Central memory CD8-positive, alpha-beta T cell (primary cell): ENCODE measurements around the gene EFEMP2.

Experiments
- ATAC-seq: fragments of 150-1000 bp; cut with Tn5 transposase; replicated peaks from 2 replicates; pipeline ENCODE4 v1.10.0; 2022; ENCODE audit warnings: mild to moderate bottlenecking, moderate FRiP score, moderate number of reproducible peaks; ENCODE audit not compliant: poor library complexity, severe bottlenecking; ENCODE audit errors: extremely low read depth
- DNase-seq, 2 donors: peaks; one replicate each; pipeline ENCODE4 v3.0.0; 2021; ENCODE audit warnings: low spot score in 2 of 2
- H3K27ac Mint-ChIP-seq: one replicate; pipeline ENCODE4 v1.8.0; 2022; ENCODE audit warnings: low read depth, mild to moderate bottlenecking, moderate library complexity, mixed read lengths
- H3K27me3 Mint-ChIP-seq: one replicate; pipeline ENCODE4 v1.8.0; 2022; ENCODE audit warnings: mixed read lengths
- H3K36me3 Mint-ChIP-seq: one replicate; pipeline ENCODE4 v1.8.0; 2022; ENCODE audit warnings: mild to moderate bottlenecking, moderate library complexity, mixed read lengths; ENCODE audit not compliant: insufficient read depth
- H3K4me1 Mint-ChIP-seq: one replicate; pipeline ENCODE4 v1.8.0; 2022; ENCODE audit warnings: mixed read lengths
- H3K4me3 Mint-ChIP-seq: one replicate; pipeline ENCODE4 v1.8.0; 2022; ENCODE audit warnings: mild to moderate bottlenecking, moderate library complexity, mixed read lengths
- H3K9me3 Mint-ChIP-seq: one replicate; pipeline ENCODE4 v1.8.0; 2022; ENCODE audit warnings: mixed read lengths

EFEMP2 gene

DNA sequence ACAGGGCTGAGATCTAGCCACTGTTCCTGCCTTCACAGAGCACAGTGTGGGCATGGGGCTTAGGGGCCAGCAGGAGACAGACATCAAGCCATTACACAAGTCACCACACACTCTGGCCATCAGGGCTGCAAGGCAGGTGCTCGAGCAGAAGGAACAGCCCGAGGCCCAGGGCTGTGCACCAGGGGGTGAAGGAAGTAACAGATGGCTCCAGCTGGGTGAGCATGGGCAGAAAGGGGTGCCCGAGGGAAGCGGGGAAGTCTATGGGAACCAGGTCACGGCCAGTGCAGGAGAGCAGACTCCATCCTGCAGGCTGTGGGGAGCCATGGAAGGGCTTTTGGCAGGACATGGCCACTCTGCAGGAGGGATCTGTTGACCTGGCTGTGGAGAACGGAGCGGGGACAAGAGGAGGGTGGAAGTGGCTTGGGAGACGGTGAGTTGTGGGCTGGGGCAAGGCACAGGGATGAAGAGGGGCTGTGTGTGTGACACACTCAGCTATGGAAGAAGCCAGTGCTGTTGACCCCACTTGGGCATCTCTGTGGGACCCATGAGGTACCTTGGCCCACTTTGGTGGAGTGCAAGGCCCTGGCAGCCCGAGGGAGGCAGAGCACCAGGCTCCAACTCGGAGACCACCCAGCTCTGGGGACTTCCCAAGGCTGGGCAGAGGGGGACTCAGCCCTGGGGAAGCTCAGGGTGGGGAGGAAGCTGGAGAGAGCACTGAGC is 42.7 kb upstream of the EFEMP2 start:
- H3K9me3 Mint-ChIP-seq, result no peaks in the 10 kb centered on the region
- peaks cover 31% of the 10 kb centered on the region for H3K4me1 Mint-ChIP-seq
- H3K27me3 Mint-ChIP-seq, result peaks cover 8% of the 10 kb centered on the region
- ATAC-seq (no peak), DNase-seq (no peak)
- H3K4me3 Mint-ChIP-seq, result peak overlapping the region; percentile 40
- peak overlapping the region; percentile 67 for H3K27ac Mint-ChIP-seq
- H3K36me3 Mint-ChIP-seq, result peaks cover 12% of the 10 kb centered on the region

DNA sequence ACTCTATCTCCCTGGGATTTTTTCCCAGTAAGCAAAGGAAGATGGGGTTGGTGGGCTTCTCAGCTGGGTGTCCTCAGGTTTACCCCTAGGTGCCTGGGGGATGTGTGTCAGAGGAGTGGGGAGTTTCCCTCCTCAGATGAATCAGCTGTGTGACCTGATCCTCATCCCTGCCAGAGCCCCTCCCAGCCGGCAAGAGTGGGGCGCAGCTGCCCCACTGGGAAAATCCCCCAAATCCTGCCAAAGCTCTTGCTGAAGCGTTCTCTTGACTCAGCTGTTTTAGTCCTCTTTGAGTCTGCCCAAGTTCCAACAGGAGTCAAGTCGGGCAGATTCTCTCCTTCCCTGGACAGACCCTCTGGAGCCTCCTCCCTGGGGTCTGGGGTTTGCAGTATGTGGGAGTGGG is 40.2 kb upstream of the EFEMP2 start:
- Mint-ChIP-seq H3K4me3 (no peak overlapping the region), H3K27me3 (peaks cover 8% of the 10 kb centered on the region), H3K36me3 (peaks cover 3% of the 10 kb centered on the region), H3K4me1 (peaks cover 25% of the 10 kb centered on the region), H3K9me3 (no peaks in the 10 kb centered on the region), H3K27ac (no peak overlapping the region)
- no peak for DNase-seq
- no peak for ATAC-seq

- Mint-ChIP-seq H3K9me3 (no peaks in the 10 kb centered on the region), H3K27me3 (peaks cover 8% of the 10 kb centered on the region), H3K4me3 (no peak overlapping the region), H3K27ac (peak overlapping the region; percentile 35), H3K4me1 (peaks cover 21% of the 10 kb centered on the region), H3K36me3 (peaks cover 3% of the 10 kb centered on the region)
- DNase-seq (no peak), ATAC-seq (no peak)
These were observed 39.3 kb upstream of the EFEMP2 start for GRCh38 chr11:65911682-65912568.

- no peak for DNase-seq
- H3K4me3 Mint-ChIP-seq, result no peak overlapping the region
- no peak for ATAC-seq
- no peak overlapping the region for H3K27ac Mint-ChIP-seq
- no peaks in the 10 kb centered on the region for H3K36me3 Mint-ChIP-seq
- H3K27me3 Mint-ChIP-seq, result peaks cover 8% of the 10 kb centered on the region
- no peaks in the 10 kb centered on the region for H3K9me3 Mint-ChIP-seq
- H3K4me1 Mint-ChIP-seq, result no peaks in the 10 kb centered on the region
These were observed 35.3 kb upstream of the EFEMP2 start for GRCh38 chr11:65907878-65908277.

DNA sequence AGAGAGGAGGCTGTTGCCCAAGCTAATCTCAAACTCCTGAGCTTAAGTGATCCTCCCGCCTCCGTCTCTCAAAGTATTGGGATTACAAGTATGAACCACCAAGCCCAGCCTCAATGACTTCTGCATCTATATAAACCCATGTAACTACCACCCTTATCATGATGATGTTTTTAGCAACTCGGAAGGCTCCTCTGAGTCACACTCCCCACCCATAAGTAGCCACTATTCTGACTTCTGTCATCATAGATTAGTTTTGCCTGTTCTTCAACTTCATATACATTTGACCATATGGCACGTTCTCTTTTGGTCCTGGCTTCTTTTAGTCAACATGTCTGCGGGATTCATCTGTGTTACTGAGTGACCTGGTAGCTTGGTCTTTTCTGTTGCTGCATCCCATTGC is 34.0 kb upstream of the EFEMP2 start:
- ATAC-seq (no peak), DNase-seq (no peak)
- Mint-ChIP-seq H3K27ac (no peak overlapping the region), H3K4me1 (peaks cover 6% of the 10 kb centered on the region), H3K36me3 (peaks cover 6% of the 10 kb centered on the region), H3K4me3 (no peak overlapping the region), H3K27me3 (peaks cover 4% of the 10 kb centered on the region), H3K9me3 (no peaks in the 10 kb centered on the region)

DNA sequence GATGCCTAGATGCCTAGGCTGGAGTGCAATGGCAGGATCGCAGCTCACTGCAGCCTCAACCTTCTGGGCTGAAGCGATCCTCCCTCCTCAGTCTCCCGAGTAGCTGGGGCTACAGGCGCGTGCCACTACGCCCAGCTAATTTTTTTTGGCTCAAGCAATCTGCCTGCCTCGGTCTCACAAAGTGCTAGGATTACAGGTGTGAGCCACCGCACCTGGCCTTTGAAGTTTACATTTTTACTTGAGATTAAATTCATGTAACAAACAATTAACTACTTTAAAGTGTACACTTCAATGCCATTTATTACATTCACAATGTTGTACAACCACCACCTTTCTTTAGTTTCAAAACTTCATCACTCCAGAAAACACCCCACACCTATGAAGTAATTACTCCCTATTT is 31.1 kb upstream of the EFEMP2 start:
- Mint-ChIP-seq H3K9me3 (no peaks in the 10 kb centered on the region), H3K36me3 (peaks cover 9% of the 10 kb centered on the region), H3K4me3 (no peak overlapping the region), H3K27me3 (no peaks in the 10 kb centered on the region), H3K4me1 (peaks cover 8% of the 10 kb centered on the region), H3K27ac (no peak overlapping the region)
- no peak for DNase-seq
- no peak for ATAC-seq

DNA sequence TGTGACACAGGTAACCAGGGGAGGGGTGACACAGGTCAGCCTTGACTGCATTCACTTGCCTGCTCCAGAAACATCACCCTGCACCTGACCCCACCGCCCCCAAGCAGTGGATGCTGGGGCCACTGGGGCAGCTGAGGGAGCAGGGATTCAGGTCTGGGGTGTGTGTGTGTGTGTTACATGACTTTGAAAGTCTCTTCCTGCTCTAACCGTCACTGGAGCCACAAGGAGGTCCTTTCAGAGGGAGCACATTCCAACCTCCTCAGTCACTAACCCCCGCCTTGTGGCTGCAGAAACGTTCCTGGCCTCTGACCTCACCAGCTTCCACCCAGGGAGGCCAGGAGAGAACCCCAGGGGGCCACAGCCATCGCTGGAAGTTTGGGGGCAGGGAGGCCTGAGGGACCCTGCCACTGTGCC is 30.5 kb upstream of the EFEMP2 start:
- Mint-ChIP-seq H3K4me1 (peaks cover 10% of the 10 kb centered on the region), H3K4me3 (no peak overlapping the region), H3K27ac (no peak overlapping the region), H3K27me3 (no peaks in the 10 kb centered on the region), H3K9me3 (no peaks in the 10 kb centered on the region), H3K36me3 (peaks cover 9% of the 10 kb centered on the region)
- DNase-seq, result no peak
- ATAC-seq, result no peak

GRCh38 chr11:65900899-65901180 is 28.2 kb upstream of the EFEMP2 start:
- no peaks in the 10 kb centered on the region for H3K27me3 Mint-ChIP-seq
- no peak for DNase-seq
- ATAC-seq, result no peak
- peak overlapping the region; percentile 61 for H3K4me3 Mint-ChIP-seq
- H3K27ac Mint-ChIP-seq, result no peak overlapping the region
- H3K9me3 Mint-ChIP-seq, result no peaks in the 10 kb centered on the region
- peaks cover 9% of the 10 kb centered on the region for H3K36me3 Mint-ChIP-seq
- H3K4me1 Mint-ChIP-seq, result peaks cover 11% of the 10 kb centered on the region

GRCh38 chr11:65900125-65900898 is 27.7 kb upstream of the EFEMP2 start, which contains the start of gene FOSL1:
Gene FOSL1, minus strand, starts transcription at chr11:65900388. Its CDS starts 49 bp downstream, at chr11:65900339.
- Mint-ChIP-seq H3K27me3 (no peaks in the 10 kb centered on the region), H3K36me3 (peaks cover 9% of the 10 kb centered on the region), H3K9me3 (no peaks in the 10 kb centered on the region), H3K4me1 (peaks cover 16% of the 10 kb centered on the region), H3K4me3 (peak within 1 kb of the TSS; percentile 61), H3K27ac (no peak within 1 kb of the TSS)
- DNase-seq, result peak; percentile 83 to 85
- ATAC-seq, result peak; percentile 93

- Mint-ChIP-seq H3K36me3 (peaks cover 9% of the 10 kb centered on the region), H3K4me1 (peaks cover 18% of the 10 kb centered on the region), H3K4me3 (peak overlapping the region; percentile 61), H3K27ac (no peak overlapping the region), H3K27me3 (no peaks in the 10 kb centered on the region), H3K9me3 (no peaks in the 10 kb centered on the region)
- ATAC-seq (no peak), DNase-seq (no peak)
These were observed 26.9 kb upstream of the EFEMP2 start for GRCh38 chr11:65899356-65900124.

GRCh38 chr11:65898656-65899355 is 26.2 kb upstream of the EFEMP2 start:
- peaks cover 24% of the 10 kb centered on the region for H3K4me1 Mint-ChIP-seq
- ATAC-seq (no peak), DNase-seq (no peak)
- peaks cover 9% of the 10 kb centered on the region for H3K36me3 Mint-ChIP-seq
- H3K27ac Mint-ChIP-seq, result peak overlapping the region; percentile 74
- peak overlapping the region; percentile 63 for H3K4me3 Mint-ChIP-seq
- H3K9me3 Mint-ChIP-seq, result no peaks in the 10 kb centered on the region
- no peaks in the 10 kb centered on the region for H3K27me3 Mint-ChIP-seq
